GM19452 (cell line): ENCODE results near the gene MAGEB3.

Experiments used
- ATAC-seq: cut with Tn5 transposase; IDR thresholded peaks from one replicate; pipeline ENCODE4 v1.9.1; 2021; ENCODE audit not compliant: unreplicated experiment

The MAGEB3 gene

DNA sequence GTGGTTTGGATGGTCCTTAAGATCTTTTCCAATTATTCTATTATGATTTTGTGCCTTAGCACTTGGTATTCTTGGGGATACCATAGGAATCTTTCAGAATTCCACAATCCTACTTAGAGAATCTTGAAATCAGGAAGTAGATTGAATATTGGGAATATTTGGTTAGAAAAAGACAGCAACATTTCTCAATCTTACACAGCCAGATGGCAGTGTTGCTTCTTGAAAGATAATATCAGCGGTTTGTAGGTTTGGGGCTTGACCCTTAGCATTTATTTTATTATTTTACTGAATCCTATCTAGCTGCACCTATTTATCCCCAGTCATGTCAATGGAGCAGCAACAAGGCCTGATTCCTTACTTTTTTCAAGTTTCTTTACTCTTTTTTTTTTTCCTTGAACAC lies 45.0 kb downstream of the MAGEB3 start:
- no peak for ATAC-seq

GRCh38 chrX:30278365-30278764 lies 47.9 kb downstream of the MAGEB3 start:
- ATAC-seq, result no peak

DNA sequence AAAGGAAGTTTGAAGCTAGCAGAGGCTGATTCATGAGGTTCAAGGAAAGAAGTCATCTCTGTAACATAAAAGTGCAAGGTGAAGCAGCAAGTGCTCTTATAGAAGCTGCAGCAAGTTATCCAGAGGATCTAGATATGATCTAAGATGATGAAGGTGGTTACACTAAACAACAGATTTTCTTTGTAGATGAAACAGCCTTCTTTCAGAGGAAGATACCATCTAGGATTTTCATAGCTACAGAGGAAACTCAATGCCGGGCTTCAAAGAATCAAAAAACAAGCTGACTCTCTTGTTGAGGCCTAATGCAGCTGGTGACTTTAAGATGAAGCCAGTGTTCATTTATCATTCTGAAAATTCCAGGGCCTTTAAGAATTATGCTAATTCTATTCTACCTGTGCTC lies 50.0 kb downstream of the MAGEB3 start:
- ATAC-seq, result no peak

DNA sequence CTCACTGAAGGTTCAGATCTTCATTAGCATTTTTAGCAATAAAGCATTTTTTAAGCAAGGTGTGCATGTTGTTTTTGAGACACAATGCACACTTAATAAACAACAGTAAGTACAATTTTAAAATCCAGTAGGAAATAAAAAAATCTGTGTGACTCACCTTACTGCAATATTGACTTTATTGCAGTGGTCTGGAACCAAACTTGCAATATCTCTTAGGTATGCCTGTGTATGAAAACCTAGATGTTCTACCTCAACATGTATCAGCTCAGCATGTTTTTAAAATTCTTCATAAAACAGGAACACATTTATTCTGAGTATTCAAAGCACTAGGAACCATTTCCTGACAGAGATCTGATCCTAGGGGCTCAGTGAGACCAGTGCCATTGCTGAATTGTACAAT lies 52.1 kb downstream of the MAGEB3 start:
- no peak for ATAC-seq

GRCh38 chrX:30283456-30284200 lies 53.2 kb downstream of the MAGEB3 start:
- ATAC-seq, result no peak
